GM13976 (cell line): ENCODE results near the gene DST.

Source experiments
- DNase-seq: peaks from one replicate; pipeline ENCODE4 v3.0.0; 2012; ENCODE audit warnings: low spot score
- CTCF ChIP-seq: IDR thresholded peaks from 2 replicates; pipeline ENCODE4 v1.5.1; 2012; ENCODE audit warnings: borderline replicate concordance, mild to moderate bottlenecking; ENCODE audit not compliant: insufficient read depth; ENCODE audit errors: extremely low read depth, missing control alignments, control extremely low read depth
- in situ Hi-C: fragments of 300-500 bp; cut with MboI; formaldehyde crosslinking; loops from one replicate; pipeline ENCODE4 v1.12.0; 2022; ENCODE audit warnings: low sequenced_read_pairs, mixed read lengths, inconsistent platforms; ENCODE audit not compliant: unreplicated experiment

The DST gene

DNA sequence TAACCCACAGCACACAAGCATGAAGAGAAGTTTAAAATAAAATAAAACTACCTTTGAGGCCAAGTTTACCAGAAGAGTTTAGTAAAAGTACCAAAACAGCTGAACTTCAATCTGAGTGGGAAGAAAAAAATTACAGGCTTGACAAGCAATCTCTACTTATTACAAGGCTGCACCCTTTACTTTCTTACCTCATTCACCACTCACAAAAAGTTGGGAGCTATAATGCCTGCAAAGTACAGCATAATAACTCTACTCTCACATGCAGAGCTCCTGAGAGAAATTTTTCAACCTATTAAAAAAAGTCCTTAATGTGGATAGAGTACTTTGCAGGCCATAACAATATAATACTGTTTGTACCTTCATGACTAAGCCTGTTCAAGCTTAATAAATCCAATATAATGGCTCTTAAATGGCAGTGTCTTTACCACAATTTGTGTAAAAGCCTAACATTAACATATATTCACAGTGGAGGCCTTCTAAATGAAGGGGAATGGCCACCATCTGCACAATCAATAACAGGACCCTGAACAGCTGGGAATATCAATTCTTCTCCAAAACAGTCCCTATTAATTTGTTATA lies 103.1 kb downstream of the DST start:
- DNase-seq = no peak
- in situ Hi-C loops = no loop called here
- no peak for TF ChIP-seq CTCF

DNA sequence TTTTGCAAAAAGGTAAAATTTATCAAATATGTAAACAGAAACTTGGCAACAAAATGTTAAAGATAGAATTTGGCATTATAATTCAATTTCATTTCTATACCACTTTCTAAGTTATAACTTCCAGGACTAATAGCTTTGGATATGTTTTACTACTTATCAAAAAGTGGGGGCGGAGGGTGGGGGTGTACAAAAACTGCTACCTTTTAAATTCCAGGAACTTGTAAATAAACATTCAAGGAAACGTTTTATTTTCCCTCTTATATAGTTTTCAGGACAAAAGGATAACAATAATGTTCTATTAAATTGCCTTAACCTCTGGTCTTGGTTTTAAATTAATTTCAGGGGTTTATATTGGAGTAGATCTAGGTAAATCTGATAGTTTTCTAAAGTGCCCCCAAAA lies 103.8 kb downstream of the DST start:
- TF ChIP-seq CTCF = no peak
- no peak for DNase-seq
- in situ Hi-C loops = no loop called here

DNA sequence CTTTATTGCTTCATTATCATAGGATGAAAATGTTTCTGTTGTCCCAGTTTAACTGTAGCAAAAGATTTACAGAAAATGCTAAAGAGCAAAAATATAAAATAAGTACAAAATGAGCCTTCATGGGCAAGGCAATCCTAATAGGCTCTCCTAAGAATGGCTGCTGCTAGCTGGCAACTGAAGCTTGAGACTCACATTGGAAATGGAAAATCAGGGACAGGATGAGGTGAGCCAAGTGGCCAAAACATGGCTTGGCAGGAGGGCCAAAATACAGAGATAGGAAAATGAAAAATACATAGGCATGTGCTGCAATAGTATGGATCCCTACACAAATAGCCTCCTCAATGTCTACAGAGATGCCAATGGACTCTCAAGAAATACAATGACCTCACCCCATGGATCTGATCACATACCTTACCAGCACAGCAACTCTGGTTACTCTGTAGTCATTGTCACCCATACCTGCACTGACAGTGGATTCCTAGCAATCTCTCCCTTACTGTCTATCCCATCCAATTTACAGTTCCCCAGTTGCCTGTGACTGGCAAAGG lies 105.4 kb downstream of the DST start:
- in situ Hi-C loops = no loop called here
- DNase-seq = no peak
- no peak for TF ChIP-seq CTCF

GRCh38 chr6:56536536-56536935 lies 106.2 kb downstream of the DST start:
- no peak for DNase-seq
- in situ Hi-C loops = no loop called here
- no peak for TF ChIP-seq CTCF

GRCh38 chr6:56535626-56536025 lies 107.1 kb downstream of the DST start:
- TF ChIP-seq CTCF = no peak
- in situ Hi-C loops = no loop called here
- no peak for DNase-seq

GRCh38 chr6:56534680-56535419 lies 107.8 kb downstream of the DST start:
- DNase-seq = no peak
- in situ Hi-C loops = no loop called here
- no peak for TF ChIP-seq CTCF
